Stimulated activated CD4-positive, alpha-beta T cell treated with anti-CD3 and anti-CD28 coated beads, Interleukin-4, amount 100 ng/mL, for 1 hour (primary cell): ENCODE measurements around the gene PLEKHA6.

Source experiments
- DNase-seq: peaks from one replicate; pipeline ENCODE4 v3.0.0-alpha.2; 2020

Gene PLEKHA6, protein sequence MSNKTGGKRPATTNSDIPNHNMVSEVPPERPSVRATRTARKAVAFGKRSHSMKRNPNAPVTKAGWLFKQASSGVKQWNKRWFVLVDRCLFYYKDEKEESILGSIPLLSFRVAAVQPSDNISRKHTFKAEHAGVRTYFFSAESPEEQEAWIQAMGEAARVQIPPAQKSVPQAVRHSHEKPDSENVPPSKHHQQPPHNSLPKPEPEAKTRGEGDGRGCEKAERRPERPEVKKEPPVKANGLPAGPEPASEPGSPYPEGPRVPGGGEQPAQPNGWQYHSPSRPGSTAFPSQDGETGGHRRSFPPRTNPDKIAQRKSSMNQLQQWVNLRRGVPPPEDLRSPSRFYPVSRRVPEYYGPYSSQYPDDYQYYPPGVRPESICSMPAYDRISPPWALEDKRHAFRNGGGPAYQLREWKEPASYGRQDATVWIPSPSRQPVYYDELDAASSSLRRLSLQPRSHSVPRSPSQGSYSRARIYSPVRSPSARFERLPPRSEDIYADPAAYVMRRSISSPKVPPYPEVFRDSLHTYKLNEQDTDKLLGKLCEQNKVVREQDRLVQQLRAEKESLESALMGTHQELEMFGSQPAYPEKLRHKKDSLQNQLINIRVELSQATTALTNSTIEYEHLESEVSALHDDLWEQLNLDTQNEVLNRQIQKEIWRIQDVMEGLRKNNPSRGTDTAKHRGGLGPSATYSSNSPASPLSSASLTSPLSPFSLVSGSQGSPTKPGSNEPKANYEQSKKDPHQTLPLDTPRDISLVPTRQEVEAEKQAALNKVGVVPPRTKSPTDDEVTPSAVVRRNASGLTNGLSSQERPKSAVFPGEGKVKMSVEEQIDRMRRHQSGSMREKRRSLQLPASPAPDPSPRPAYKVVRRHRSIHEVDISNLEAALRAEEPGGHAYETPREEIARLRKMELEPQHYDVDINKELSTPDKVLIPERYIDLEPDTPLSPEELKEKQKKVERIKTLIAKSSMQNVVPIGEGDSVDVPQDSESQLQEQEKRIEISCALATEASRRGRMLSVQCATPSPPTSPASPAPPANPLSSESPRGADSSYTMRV

DNA sequence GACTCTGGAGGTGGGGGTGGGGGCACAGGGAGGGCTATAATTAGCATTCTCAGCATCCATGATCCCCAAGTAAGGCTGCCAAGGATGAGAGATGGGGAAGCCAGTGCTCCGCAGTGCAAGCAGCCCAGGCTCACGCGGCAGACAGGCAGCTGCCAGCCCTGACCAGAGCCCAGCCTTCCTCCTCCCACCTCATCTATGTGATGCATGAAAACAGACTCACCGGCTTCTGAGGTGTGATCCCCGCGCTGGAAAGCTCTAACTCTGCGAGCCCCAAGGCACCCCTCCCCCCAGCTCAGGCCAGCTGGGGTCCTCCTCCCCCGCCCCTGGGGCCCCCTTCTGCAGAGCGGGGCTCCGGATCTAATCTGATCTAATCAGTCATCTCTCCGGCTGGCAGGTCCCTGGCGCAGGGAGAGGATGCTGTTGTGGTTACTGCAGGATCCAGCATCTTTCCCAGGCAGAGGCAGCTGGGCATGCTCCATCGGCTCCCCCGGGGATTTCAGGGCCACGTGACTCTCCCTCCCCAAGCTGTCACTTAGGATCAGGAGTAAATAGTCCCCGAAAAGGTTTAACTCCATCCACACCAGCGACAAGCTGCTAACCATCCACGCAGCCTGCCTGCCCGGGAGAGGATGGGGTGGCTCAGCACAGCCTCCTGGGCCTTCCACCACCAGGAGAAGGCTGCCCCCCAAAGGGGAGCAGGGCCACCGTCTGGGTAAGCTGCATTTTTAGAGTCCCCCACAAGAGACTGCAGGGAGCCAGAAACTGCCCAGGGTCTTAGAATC, at the start of gene PLEKHA6:
Gene PLEKHA6, minus strand, starts transcription at position 456 of the 782 bp plus-strand sequence. CDS start 86,202 bp downstream, outside the sequence.
- no peak for DNase-seq

DNA sequence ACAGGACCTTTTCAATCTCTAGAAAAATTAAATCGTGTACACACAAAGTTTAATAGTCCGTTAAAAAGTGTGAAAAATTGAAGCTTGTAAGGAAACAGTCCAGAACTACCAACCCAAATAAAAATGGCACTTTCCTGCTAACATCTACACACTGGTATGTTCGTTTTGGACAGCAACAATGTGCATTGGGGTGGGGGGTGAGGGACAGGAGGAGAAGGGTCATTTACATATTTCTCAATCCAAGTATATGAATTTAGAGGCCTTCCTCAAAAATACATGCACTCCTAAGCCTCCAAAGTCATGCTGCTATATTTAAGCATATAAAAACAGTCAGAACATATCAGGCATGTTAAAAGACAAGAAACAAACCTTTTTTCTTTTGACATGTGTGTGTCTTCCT, 49.4 kb upstream of the PLEKHA6 start:
- no peak for DNase-seq

DNA sequence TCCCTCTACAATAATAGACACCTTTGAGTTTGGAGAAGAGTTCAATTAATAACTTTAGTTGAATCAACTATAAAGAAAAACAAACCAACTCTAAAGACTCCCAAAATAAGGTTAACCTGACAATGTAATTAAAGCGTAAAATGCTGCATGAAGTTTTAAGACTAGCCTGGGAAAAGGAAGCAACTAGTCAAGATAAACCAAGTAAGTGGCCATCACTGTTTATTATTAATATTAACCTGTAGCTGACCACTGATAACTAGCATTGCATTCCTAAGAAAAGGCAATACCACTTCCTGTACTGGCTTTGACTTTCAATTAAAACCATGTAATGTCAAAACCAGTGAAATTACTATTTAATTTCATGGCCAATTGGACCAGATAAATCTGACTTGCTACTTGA, 48.9 kb upstream of the PLEKHA6 start:
- DNase-seq = no peak

DNA sequence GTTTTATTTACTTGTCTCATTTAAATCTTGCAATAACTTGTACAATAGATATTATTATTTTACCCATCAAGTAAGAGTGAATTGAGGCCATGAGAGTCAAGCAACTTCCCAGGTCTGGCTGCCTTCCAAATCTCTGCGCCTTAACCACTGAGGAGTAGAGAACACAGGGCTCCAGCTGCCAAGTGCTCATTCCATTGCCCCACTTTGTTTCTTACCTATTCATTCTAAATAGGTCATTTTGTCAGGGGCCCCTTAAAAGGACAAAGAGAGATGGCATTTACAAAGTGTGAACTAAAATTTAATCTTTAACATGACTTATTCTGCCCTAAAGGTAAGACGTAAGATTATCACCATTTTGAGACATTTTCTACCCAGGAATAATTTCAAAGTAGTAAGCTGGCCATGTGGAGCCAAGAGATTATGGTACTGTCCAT, 48.4 kb upstream of the PLEKHA6 start:
- DNase-seq = peak; percentile 23

DNA sequence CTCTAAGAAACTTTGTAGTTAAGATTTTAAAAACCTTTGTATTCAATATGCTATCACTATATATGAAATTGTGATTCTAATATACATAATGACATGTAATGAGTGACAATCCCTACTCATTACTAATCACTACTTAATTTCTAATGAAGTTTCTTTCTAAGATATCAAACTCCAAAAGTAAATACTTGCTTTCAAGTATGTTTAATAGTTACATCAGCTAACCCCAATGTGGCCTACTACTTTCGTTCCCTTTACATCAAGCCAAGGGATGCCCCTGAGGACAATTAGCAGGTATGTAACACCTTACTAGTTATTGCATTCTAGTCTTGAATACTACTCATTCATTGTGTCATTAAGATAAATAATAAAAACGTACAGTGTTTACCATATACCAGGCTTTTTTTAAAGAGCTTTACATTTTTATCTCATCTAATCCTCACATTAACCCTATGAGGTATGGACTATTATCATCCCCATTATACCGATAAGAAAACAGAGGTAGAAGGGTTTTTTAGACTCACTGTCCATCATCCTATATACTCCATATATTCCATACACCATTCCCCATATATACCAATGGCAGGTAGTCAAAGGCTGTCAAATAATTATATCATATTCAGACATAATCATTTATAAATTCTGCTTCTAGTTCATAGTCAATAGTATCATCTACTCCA, 47.7 kb upstream of the PLEKHA6 start:
- DNase-seq = no peak

DNA sequence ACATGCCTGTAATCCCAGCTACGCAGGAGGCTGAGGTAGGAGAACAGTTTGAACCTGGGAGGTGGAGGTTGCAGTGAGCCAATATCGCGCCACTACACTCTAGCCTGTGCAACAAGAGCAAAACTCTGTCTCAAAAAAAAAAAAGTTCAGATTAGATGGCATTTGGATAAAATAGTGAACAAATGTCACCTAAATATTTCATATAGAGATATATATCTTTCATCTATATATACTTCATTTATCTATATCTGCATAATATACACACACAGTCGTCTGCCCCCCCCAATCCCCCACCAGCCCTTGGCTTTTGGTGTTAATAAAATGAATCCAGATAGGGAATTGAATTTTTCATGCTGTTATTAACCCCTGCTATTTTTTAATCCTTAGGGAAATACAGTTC, 46.9 kb upstream of the PLEKHA6 start:
- no peak for DNase-seq

DNA sequence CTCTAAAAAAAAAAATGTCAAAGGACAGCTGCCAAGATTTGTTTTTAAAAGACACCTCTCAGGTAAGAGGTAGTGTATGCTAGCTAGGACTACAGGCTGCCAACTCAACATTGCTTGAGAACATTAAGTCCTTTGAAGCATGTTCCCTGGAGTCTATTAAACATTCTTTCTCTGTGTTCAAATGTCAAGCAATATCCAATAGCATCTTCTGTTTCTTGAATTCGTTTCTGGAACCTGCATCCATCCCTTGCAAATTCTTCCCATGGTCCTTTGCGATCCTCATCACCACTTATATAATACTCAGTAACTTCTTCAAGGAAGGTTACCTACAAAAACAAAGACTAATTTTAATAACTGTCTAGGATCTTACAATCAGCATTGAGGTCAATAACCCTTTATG, 46.3 kb upstream of the PLEKHA6 start:
- no peak for DNase-seq

DNA sequence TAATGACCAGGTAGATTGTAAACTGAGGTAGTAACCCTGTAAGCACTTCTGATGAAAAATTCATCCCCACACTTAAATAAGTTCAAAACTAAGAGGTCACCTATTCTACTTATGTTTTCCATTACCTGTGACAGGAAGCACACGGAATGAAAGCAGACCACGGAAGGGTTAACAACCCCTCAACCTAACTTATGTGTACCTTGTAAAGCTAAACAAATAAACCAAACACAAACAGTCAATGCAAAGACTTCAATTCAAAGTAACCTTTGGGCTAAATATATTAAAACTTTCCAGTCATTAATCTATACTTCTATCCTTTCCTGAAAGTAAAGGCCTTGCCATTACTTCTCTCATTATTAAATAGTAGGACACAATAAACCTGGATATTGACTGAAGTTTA, 44.9 kb upstream of the PLEKHA6 start:
- DNase-seq = no peak

DNA sequence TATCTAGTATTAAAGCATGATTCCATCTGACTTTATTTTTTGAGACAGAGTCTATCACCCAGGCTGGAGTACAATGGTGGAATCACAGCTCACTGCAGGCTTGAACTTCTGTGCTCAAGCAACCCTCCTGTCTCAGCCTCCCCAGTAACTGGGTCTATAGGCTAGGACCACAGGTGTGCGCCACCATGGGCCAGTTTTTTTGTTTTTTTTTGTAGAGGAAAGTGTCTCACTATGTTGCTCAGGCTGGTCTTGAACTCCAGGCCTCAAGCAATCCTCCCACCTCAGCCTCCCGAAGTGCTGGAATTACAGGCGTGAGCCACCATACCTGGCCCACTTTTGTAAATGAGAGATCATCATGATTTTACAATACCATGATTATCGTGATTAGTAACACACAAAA, 42.7 kb upstream of the PLEKHA6 start:
- DNase-seq = no peak

DNA sequence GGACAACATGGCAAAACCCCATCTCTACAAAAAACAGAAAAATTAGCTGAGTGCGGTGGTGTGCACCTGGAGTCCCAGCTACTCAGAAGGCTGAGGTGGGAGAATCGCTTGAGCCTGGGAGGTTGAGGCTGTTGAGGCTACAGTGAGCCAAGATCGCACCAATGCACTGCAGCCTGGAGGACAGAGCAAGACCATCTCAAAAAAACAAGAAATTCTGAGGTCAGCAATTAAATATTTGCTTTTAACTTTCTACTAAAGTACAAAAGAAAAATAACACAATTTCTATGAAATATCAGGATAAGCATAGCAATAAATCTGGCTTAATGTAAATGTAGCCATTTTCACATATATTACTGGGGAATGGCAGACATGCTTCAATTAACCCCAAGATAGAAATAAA, 42.0 kb upstream of the PLEKHA6 start:
- no peak for DNase-seq

DNA sequence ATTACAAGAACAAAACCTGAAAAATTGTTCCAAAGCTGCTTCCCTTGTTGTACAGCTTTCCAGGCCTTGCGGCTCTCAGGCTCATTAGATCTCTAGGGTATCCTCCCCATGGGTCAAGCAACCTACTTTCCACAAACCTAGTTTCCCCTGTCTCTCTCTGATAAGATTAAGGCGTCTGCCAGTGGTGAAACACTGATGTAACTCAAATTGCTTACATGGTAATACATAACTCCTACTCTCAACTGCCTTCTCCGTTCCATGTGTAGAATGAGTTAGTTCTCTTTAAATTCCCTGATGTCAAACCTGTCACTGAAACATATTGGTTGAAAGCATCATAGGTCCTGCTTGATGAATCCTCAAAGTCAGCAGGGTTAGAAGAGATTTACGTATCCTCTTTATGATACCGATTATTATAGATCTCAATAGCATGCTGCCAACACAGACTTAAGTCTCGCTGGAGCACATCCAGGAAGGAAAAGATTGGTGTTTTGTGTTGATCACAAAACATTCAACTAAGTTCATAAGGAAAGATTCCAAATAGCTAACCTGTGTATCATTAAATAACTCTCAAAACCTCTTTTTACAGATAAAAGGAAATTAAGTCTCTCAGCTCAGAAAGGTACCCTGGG, 41.3 kb upstream of the PLEKHA6 start:
- DNase-seq = no peak

DNA sequence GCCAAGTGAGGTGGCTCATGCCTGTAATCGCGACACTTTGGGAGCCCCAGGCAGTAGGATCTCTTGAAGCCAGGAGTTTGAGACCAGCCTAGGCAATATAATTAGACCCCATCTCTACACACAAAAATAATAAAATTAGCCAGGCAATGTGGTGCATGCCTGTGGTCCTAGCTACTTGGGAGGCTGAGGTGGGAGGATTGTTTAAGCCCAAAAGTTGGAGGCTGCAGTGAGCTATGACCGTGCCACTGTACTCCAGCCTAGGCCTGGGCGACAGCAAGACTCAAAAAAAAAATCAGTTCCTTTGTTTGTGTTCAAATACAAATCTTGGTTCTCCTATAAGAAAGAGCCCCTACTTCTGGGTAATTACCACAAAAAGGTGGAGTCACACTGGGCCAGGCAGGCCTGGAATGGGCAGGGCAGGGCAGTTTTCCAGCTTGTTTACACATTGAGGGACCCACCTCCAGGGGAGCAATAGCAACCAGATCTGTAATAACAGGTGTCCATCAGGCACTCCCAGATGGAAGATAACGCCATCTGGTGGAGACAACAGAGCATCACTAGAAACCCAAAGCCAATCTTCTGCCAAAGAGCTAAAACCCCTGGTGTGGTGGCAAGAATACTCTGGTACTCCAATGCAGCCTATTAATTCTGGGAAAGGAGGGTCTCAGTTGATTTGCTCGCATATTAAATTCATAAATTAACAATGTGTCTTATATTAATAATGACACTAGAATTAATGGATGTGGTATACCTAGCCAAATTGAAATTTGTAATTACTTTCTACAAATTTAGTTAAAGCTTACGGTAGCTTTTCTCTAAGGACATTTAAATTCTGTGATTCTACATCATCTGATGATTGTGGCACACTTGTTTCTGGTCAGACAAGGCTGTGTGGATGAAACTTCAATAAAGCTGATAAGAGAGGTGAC, 38.7 kb upstream of the PLEKHA6 start:
- DNase-seq = no peak

DNA sequence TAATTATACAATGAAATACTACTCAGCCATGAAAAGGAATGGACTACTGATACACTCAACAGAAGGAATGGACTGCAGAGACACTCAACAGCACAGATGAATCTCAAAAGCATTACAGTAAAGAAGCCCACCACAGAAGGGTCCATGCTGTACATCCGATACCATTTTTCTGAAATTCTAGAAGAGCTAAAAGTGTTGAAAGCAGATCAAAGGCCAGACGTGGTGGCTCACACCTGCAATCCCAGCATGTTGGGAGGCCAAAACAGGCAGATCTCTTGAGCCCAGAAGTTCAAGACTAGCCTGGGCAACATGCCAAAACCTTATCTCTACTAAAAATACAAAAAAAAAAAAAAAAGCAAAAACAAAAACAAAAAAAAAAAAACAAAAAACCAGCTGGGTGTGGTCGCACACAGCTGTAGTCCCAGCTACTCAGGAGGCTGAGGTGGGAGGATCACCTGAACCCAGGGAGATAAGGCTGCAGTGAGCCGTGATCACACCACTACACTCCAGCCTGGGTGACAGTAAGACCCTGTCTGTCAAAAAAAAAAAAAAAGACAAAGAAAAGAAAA, 36.4 kb upstream of the PLEKHA6 start:
- DNase-seq = no peak

DNA sequence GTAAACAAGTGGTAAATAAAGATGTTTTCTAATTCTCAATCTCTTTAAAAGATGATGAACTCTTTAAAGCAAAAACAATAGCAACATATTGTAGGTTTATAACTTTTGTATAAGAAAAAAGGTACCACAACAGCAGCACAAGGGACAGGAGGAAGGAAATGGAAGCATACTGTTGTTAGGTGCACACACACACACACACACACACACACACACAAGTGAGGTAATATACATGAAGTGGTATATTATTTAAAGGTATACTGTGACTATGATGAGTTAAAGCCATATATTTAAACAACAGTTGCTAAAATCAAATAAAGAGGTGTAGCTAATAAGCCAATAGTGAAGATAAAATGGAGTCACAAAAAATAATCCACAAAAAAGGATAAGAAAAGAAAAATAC, 31.9 kb upstream of the PLEKHA6 start:
- DNase-seq = no peak

DNA sequence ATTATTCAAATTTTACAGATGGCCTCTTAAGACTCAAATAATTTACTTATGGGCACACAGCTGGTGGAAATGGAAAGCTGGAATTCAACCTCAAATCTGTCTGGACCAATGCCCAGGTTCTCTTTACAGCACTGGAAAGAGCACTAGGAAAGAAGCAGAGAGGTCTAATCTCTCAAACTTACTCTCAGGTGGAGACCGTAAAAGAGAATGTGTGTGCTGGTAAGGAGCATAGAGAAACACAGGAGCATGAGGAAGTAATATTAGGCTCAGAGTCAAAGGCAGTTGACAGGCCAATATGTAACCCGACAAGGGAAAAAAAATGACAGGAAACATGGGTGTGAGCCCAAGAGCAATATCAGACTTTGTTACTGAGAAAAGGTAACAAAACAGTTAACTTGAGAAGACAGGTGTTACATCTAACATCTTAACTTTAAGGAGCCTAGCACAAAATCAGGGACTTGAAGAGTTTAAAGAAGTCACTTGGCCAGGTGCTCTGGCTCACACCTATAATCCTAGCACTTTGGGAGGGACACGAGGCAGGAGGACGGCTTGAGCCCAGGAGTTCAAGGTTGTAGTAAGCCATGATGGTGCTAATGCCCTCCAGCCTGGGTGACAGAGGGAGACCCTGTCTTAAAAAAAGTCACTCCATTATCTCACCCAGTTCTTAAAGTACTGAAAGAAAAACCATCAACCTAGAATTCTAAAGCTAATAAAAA, 31.2 kb upstream of the PLEKHA6 start:
- DNase-seq = no peak

DNA sequence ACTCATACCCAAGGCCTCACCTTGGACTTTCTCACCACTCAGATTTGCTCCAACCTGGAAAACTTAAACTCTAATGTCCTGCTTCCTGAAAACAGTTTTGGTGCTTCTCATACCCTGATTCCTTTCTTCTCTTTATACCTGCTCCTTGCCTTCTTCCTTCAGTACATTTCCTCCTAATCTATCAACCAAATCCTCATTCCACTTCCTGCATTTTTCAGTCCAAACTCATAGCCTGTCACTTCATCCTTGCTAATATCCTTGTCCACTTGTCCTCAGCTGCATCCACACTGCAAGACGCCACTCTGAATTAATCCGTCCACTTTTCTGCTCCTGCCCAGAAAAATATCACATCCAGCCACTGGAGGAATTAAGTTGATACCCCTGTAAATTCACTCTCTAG, 26.0 kb upstream of the PLEKHA6 start:
- DNase-seq = no peak

DNA sequence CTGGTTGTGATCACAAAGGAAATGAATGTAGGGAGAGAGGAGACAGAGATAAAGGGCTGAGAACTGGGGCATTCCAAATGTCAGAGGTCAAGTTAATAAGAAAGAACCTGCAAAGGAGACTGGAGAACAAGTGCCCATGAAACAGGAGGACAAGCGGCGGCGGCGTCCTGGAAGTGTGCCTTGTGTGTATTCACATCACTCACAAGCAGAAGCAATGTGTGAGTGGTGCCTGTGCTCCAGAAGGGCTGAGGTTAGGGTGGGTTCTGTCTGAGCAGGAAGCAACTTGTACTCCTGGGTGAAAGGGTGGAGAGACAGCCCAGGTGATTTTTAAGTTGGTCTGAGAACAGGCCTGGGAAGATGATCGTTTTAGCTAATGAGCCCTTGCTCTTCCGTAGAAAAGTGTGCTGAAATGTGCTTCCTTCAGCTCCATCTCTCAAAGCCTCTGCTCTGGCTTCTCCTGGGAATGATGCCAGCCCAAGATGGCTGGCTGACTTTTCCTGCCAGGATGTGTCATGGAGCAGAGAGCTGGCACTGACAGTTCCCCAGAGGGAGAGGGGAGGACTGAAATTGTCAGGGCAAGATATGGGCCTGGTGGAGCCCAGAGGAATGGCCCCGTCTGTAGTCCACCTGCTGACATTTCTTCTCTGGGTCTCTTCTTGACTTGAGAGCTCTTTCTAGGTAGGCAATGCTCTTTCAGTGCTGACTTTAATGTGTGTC, 25.1 kb upstream of the PLEKHA6 start:
- no peak for DNase-seq

DNA sequence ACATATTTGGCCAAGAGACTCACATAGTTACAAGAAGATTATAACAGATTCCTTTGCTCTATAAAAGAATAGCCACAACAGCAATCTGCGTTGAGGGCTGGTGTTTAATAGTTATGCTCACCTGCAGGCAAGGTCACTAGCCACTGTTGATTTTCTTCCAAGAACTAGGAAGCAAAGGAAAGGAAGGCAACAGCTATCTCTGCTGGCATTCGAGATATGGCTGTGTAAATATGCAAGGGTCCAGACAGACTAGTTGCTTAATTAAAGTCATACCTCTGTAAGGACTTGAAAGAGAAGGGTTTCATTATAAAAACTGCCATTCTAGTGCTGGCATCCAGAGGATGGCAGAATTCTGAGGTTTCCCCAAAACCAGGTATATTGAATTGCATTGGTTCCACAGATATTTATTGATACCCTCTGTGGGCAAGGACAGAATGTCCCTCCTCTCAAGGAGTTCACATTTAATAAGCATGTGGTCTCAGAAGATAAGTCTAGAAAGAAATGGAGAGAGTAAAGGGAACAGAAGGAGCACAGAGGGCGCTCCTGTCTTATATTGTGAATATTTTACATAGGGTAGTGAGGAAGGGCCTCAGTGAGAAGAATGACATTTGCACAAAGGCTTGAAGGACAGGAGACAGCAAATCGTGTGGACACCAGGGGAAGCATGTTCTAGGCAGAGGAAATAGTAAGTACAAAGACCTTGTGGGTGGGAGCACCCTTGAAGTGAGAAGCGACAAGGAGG, 23.6 kb upstream of the PLEKHA6 start:
- no peak for DNase-seq
